SK-N-SH (cell line): Measurements from ENCODE around the gene CDC14B. TPM values are rescaled to one million over a fixed set of nuclear protein-coding genes. Genes with fewer than 3 reads are reported as not detected.
A peak's percentile ranks its signal among the peaks of the same experiment; 100 is the strongest.

Experiments
- CTCF ChIA-PET: fragments of 300-600, 350-600 bp; formaldehyde crosslinking; extraction: SDS; loops from one replicate; lab custom pipeline; 2021; lab: Yijun Ruan, JAX
- POLR2A ChIA-PET: fragments of 350-600 bp; sonication (Branson Sonifier 250); formaldehyde crosslinking; extraction: SDS; loops from one replicate; lab custom pipeline; 2020; ENCODE audit warnings: antibody characterized with exemption, inconsistent platforms; lab: Yijun Ruan, JAX
- DNase-seq: peaks from one replicate; pipeline ENCODE4 v3.0.0; 2012
- H2AFZ ChIP-seq: fragments of 200-600 bp; sonication (generic); 2 replicates; pipeline ENCODE4 v1.8.1; 2016; ENCODE audit warnings: antibody characterized with exemption, mild to moderate bottlenecking, low read depth
- H3F3A ChIP-seq: fragments of 200-600 bp; sonication (generic); replicated peaks from 2 replicates; pipeline ENCODE3; 2016; ENCODE audit warnings: antibody characterized with exemption, mild to moderate bottlenecking; ENCODE audit not compliant: insufficient read depth
- H3K27ac ChIP-seq, 2 experiments: fragments of 200-500 bp in 1 of 2; fragments of 200-600 bp in 1 of 2; sonication (Bioruptor generic) in 1 of 2; sonication (generic), shearing (Covaris generic) in 1 of 2; 2 replicates each; pipeline versions ENCODE4 v1.5.1 to v1.6.1; 2014 to 2016; ENCODE audit warnings: low read depth in 2 of 2, inconsistent platforms in 1 of 2, low read length in 1 of 2, mild to moderate bottlenecking in 1 of 2, mixed read lengths in 1 of 2
- H3K27me3 ChIP-seq: fragments of 200-600 bp; sonication (generic), shearing (Covaris generic); 2 replicates; pipeline ENCODE4 v1.6.1; 2016; ENCODE audit warnings: mixed run types; ENCODE audit not compliant: insufficient read depth
- H3K36me3 ChIP-seq, 2 experiments: fragments of 200-500 bp in 1 of 2; fragments of 200-600 bp in 1 of 2; sonication (Bioruptor generic) in 1 of 2; sonication (generic) in 1 of 2; replicated peaks in 1 of 2; 2 replicates each; pipeline versions ENCODE3 to v1.5.1; 2014 to 2016; ENCODE audit warnings: low read length in 1 of 2, mild to moderate bottlenecking in 1 of 2; ENCODE audit not compliant: insufficient read depth in 2 of 2, control insufficient read depth in 1 of 2
- H3K4me1 ChIP-seq, 2 experiments: fragments of 200-500 bp in 1 of 2; fragments of 200-600 bp in 1 of 2; sonication (Bioruptor generic) in 1 of 2; sonication (generic), shearing (Covaris generic) in 1 of 2; 2 replicates each; pipeline versions ENCODE4 v1.5.1 to v1.6.1; 2014 to 2016; ENCODE audit warnings: low read depth in 1 of 2, low read length in 1 of 2, mixed run types in 1 of 2; ENCODE audit not compliant: insufficient read depth in 2 of 2, control insufficient read depth in 1 of 2
- H3K4me2 ChIP-seq: fragments of 200-600 bp; sonication (generic), shearing (Covaris generic); 2 replicates; pipeline ENCODE4 v1.6.1; 2017; ENCODE audit warnings: mixed run types
- H3K4me3 ChIP-seq, 2 experiments: fragments of 200-500 bp in 1 of 2; fragments of 200-600 bp in 1 of 2; sonication (Bioruptor generic) in 1 of 2; sonication (generic), shearing (Covaris generic) in 1 of 2; 2 replicates each; pipeline versions ENCODE4 v1.5.1 to v1.8.1; 2014 to 2016; ENCODE audit warnings: low read depth in 2 of 2, inconsistent platforms in 1 of 2, low read length in 1 of 2, mild to moderate bottlenecking in 1 of 2, mixed read lengths in 1 of 2, moderate library complexity in 1 of 2
- H3K79me2 ChIP-seq: fragments of 200-600 bp; sonication (generic); 2 replicates; pipeline ENCODE4 v1.8.1; 2017; ENCODE audit warnings: mild to moderate bottlenecking; ENCODE audit not compliant: insufficient read depth
- H3K9ac ChIP-seq: fragments of 200-600 bp; sonication (generic); 2 replicates; pipeline ENCODE4 v1.6.1; 2017; ENCODE audit warnings: mixed run types
- H3K9me2 ChIP-seq: fragments of 200-600 bp; sonication (generic); 2 replicates; pipeline ENCODE4 v1.6.1; 2017; ENCODE audit warnings: mixed run types
- H3K9me3 ChIP-seq: fragments of 200-600 bp; sonication (generic); 2 replicates; pipeline ENCODE4 v1.6.1; 2017; ENCODE audit warnings: mixed run types, mild to moderate bottlenecking, moderate library complexity
- H4K20me1 ChIP-seq: fragments of 200-600 bp; sonication (generic); 2 replicates; pipeline ENCODE4 v1.6.1; 2017; ENCODE audit warnings: mild to moderate bottlenecking, mixed run types; ENCODE audit not compliant: insufficient read depth
- CHD2 ChIP-seq: fragments of 150-350 bp; IDR thresholded peaks from 2 replicates; pipeline ENCODE4 v1.6.1; 2018; ENCODE audit warnings: low read length; ENCODE audit not compliant: partially characterized antibody
- FOXM1 ChIP-seq: IDR thresholded peaks from 2 replicates; pipeline ENCODE4 v1.4.0; 2012; ENCODE audit warnings: low read depth, mild to moderate bottlenecking
- GATA2 ChIP-seq: sonication (generic); formaldehyde crosslinking; IDR thresholded peaks from 2 replicates; pipeline ENCODE4 v1.5.0; 2020; ENCODE audit warnings: mild to moderate bottlenecking, missing genetic modification reagents
- JUND ChIP-seq: IDR thresholded peaks from 2 replicates; pipeline ENCODE4 v1.4.0; 2012
- MEF2A ChIP-seq: IDR thresholded peaks from 2 replicates; pipeline ENCODE4 v1.4.0; 2012; ENCODE audit warnings: low read depth, borderline replicate concordance
- MXI1 ChIP-seq: IDR thresholded peaks from 2 replicates; pipeline ENCODE4 v1.6.1; 2012; ENCODE audit warnings: mild to moderate bottlenecking, low read depth, low read length, improper control_type of control experiment
- RFX5 ChIP-seq: IDR thresholded peaks from 2 replicates; pipeline ENCODE4 v1.6.1; 2012; ENCODE audit warnings: mild to moderate bottlenecking, improper control_type of control experiment, low read length
- RXRA ChIP-seq: IDR thresholded peaks from 2 replicates; pipeline ENCODE4 v1.4.0; 2012; ENCODE audit warnings: low read depth, mild to moderate bottlenecking, borderline replicate concordance
- SMC3 ChIP-seq: IDR thresholded peaks from 2 replicates; pipeline ENCODE4 v1.6.1; 2012; ENCODE audit warnings: low read depth, low read length, improper control_type of control experiment
- TAF1 ChIP-seq: IDR thresholded peaks from 2 replicates; pipeline ENCODE4 v1.6.1; 2012; ENCODE audit warnings: low read depth, mild to moderate bottlenecking, low read length, moderate library complexity, borderline replicate concordance
- TCF12 ChIP-seq: IDR thresholded peaks from 2 replicates; pipeline ENCODE4 v1.4.0; 2012
- YY1 ChIP-seq: IDR thresholded peaks from 2 replicates; pipeline ENCODE4 v1.4.0; 2012; ENCODE audit warnings: low read depth, mild to moderate bottlenecking
- WGBS: methylation state at CpG from one replicate; pipeline ENCODE4 v1.1.6; 2017; ENCODE audit warnings: low lambda C conversion rate; 5-methylcytosine and 5-hydroxymethylcytosine counted together
- polyA plus RNA-seq, 3 experiments: library from polyadenylated mRNA; depleted of rRNA; stranded (reverse); fragments of >200 nt; gene quantifications; 2 replicates each; pipeline ENCODE4 v1.2.3, GENCODE V29; 2012
- TF ChIP-seq, protein P1 (sequence below): IDR thresholded peaks from 2 replicates; pipeline ENCODE4 v1.4.0; 2012; ENCODE audit warnings: low read depth
- TF ChIP-seq, protein P2 (sequence below): IDR thresholded peaks from 2 replicates; pipeline ENCODE4 v1.4.0; 2012; ENCODE audit warnings: low read depth, borderline replicate concordance
- TF ChIP-seq, protein P3 (sequence below): IDR thresholded peaks from 2 replicates; pipeline ENCODE4; 2012
- TF ChIP-seq, protein P4 (sequence below): fragments of 150-350 bp; IDR thresholded peaks from 2 replicates; pipeline ENCODE4 v1.6.1; 2017; ENCODE audit warnings: antibody characterized with exemption, low read length, low read depth, borderline replicate concordance
- TF ChIP-seq, protein P5 (sequence below): fragments of 200-600 bp; sonication (generic); IDR thresholded peaks from 2 replicates; pipeline ENCODE4 v1.6.1; 2017; ENCODE audit warnings: antibody characterized with exemption, mild to moderate bottlenecking, moderate library complexity
- TF ChIP-seq, protein P6 (sequence below): IDR thresholded peaks from 2 replicates; pipeline ENCODE4 v1.6.1; 2012; ENCODE audit warnings: mild to moderate bottlenecking, low read depth, low read length, moderate library complexity

The CDC14B gene
- polyA plus RNA-seq, 1 of the 3 experiments (the other 2 are of a cell fraction): 10.1 TPM

DNA sequence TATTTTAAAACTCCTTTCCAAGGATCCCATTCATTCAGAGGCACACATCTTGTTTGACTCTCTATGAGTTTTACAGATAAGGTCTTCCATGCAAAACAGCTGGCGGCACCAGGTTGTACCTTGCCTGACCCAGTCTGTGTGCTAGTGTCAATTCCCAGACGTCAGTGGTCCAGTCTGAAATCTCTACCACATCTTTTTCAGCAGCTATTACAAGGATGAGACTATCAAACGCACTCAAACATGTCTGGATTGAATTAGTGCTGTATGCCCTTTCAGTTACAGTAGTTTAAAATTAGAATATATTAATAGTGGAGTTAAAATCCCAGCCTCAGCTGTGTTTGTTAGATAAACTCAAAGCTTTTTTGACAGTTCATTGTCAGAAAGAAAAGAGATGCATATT is 11.7 kb downstream of the CDC14B start:
- no peak overlapping the region for H3K4me3 ChIP-seq
- H3K27ac ChIP-seq: peak overlapping the region in 1 of 2 experiments; percentile 8; a peak in 1 of 4 replicates
- peaks cover 16 to 18% of the 10 kb centered on the region in 2 experiments for H3K4me1 ChIP-seq
- no peak overlapping the region for H3K4me2 ChIP-seq
- no peaks in the 10 kb centered on the region for H3K36me3 ChIP-seq
- WGBS: 49% methylated on average over 3 of the region's 3 CpGs
- DNase-seq: peak; percentile 69
- H3K9me2 ChIP-seq: no peaks in the 10 kb centered on the region
- peaks cover 51% of the 10 kb centered on the region for H3K79me2 ChIP-seq
- H3F3A ChIP-seq: peaks cover 4% of the 10 kb centered on the region
- no peak overlapping the region for H3K9ac ChIP-seq
- no peaks in the 10 kb centered on the region for H4K20me1 ChIP-seq
- no peaks in the 10 kb centered on the region for H3K9me3 ChIP-seq
- ChIA-PET POLR2A (interaction anchor here (1.5 kb wide), 1 partner anchor 41 kb away, joined by 3 read pairs; no protein-coding TSS in a partner anchor), CTCF (interaction anchor here (1.1 kb wide), 1 partner anchor 8 kb away, joined by 3 read pairs; no protein-coding TSS in a partner anchor)
- no peak overlapping the region for H2AFZ ChIP-seq
- TF ChIP-seq CHD2 (peak; percentile 41), TCF12 (peak; percentile 43), GATA2 (CRISPR knock-in tag) (peak; percentile 78)
- TF ChIP-seq, protein P1, sequence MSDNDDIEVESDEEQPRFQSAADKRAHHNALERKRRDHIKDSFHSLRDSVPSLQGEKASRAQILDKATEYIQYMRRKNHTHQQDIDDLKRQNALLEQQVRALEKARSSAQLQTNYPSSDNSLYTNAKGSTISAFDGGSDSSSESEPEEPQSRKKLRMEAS: no peak
- H3K27me3 ChIP-seq: no peaks in the 10 kb centered on the region

DNA sequence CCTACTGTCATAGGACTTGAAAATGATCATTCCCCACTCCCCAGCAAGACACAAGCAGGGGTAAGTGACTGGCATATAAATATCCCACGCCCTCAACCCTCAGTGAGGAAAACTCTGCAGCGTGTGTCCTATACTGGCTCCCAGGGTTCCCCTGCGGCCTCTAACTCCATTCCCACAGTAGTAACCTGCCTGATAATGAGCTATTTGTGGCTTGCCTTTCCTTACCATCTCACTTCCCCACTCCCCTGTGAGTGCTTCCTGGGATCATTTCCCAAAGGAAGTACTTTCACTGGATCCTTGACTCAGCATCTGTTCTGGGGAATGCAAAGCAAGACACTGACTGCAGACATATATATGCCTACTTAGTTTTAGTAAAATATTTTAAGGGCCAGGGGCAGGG is 14.3 kb downstream of the CDC14B start:
- Histone ChIP-seq H3K9ac (no peak overlapping the region), H3K4me2 (no peak overlapping the region), H3F3A (no peaks in the 10 kb centered on the region), H3K4me1 (peaks cover 0 to 10% of the 10 kb centered on the region in 2 experiments; a peak in 2 of 4 replicates), H3K9me2 (no peaks in the 10 kb centered on the region), H3K9me3 (no peaks in the 10 kb centered on the region), H3K27ac (no peak overlapping the region), H4K20me1 (no peaks in the 10 kb centered on the region), H2AFZ (no peak overlapping the region), H3K79me2 (peaks cover 43% of the 10 kb centered on the region), H3K27me3 (no peaks in the 10 kb centered on the region), H3K4me3 (no peak overlapping the region), H3K36me3 (no peaks in the 10 kb centered on the region)
- no peak for DNase-seq
- ChIA-PET CTCF (no interaction called here), POLR2A (no interaction called here)
- WGBS: 98% methylated on average over 3 of the region's 3 CpGs
- no peak for TF ChIP-seq SMC3
- no peak for TF ChIP-seq TCF12
- TF ChIP-seq JUND: no peak
- TF ChIP-seq, protein P2, sequence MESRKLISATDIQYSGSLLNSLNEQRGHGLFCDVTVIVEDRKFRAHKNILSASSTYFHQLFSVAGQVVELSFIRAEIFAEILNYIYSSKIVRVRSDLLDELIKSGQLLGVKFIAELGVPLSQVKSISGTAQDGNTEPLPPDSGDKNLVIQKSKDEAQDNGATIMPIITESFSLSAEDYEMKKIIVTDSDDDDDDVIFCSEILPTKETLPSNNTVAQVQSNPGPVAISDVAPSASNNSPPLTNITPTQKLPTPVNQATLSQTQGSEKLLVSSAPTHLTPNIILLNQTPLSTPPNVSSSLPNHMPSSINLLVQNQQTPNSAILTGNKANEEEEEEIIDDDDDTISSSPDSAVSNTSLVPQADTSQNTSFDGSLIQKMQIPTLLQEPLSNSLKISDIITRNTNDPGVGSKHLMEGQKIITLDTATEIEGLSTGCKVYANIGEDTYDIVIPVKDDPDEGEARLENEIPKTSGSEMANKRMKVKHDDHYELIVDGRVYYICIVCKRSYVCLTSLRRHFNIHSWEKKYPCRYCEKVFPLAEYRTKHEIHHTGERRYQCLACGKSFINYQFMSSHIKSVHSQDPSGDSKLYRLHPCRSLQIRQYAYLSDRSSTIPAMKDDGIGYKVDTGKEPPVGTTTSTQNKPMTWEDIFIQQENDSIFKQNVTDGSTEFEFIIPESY: no peak
- TF ChIP-seq, protein P3, sequence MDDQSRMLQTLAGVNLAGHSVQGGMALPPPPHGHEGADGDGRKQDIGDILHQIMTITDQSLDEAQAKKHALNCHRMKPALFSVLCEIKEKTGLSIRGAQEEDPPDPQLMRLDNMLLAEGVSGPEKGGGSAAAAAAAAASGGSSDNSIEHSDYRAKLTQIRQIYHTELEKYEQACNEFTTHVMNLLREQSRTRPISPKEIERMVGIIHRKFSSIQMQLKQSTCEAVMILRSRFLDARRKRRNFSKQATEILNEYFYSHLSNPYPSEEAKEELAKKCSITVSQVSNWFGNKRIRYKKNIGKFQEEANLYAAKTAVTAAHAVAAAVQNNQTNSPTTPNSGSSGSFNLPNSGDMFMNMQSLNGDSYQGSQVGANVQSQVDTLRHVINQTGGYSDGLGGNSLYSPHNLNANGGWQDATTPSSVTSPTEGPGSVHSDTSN: no peak
- TF ChIP-seq FOXM1: no peak
- TF ChIP-seq RXRA: no peak
- no peak for TF ChIP-seq CHD2
- TF ChIP-seq, protein P4, sequence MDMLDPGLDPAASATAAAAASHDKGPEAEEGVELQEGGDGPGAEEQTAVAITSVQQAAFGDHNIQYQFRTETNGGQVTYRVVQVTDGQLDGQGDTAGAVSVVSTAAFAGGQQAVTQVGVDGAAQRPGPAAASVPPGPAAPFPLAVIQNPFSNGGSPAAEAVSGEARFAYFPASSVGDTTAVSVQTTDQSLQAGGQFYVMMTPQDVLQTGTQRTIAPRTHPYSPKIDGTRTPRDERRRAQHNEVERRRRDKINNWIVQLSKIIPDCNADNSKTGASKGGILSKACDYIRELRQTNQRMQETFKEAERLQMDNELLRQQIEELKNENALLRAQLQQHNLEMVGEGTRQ: no peak
- TF ChIP-seq TAF1: no peak
- no peak for TF ChIP-seq MEF2A
- TF ChIP-seq MXI1: no peak
- TF ChIP-seq GATA2 (CRISPR knock-in tag): no peak
- TF ChIP-seq, protein P5, sequence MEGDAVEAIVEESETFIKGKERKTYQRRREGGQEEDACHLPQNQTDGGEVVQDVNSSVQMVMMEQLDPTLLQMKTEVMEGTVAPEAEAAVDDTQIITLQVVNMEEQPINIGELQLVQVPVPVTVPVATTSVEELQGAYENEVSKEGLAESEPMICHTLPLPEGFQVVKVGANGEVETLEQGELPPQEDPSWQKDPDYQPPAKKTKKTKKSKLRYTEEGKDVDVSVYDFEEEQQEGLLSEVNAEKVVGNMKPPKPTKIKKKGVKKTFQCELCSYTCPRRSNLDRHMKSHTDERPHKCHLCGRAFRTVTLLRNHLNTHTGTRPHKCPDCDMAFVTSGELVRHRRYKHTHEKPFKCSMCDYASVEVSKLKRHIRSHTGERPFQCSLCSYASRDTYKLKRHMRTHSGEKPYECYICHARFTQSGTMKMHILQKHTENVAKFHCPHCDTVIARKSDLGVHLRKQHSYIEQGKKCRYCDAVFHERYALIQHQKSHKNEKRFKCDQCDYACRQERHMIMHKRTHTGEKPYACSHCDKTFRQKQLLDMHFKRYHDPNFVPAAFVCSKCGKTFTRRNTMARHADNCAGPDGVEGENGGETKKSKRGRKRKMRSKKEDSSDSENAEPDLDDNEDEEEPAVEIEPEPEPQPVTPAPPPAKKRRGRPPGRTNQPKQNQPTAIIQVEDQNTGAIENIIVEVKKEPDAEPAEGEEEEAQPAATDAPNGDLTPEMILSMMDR: no peak
- no peak for TF ChIP-seq RFX5
- TF ChIP-seq, protein P6, sequence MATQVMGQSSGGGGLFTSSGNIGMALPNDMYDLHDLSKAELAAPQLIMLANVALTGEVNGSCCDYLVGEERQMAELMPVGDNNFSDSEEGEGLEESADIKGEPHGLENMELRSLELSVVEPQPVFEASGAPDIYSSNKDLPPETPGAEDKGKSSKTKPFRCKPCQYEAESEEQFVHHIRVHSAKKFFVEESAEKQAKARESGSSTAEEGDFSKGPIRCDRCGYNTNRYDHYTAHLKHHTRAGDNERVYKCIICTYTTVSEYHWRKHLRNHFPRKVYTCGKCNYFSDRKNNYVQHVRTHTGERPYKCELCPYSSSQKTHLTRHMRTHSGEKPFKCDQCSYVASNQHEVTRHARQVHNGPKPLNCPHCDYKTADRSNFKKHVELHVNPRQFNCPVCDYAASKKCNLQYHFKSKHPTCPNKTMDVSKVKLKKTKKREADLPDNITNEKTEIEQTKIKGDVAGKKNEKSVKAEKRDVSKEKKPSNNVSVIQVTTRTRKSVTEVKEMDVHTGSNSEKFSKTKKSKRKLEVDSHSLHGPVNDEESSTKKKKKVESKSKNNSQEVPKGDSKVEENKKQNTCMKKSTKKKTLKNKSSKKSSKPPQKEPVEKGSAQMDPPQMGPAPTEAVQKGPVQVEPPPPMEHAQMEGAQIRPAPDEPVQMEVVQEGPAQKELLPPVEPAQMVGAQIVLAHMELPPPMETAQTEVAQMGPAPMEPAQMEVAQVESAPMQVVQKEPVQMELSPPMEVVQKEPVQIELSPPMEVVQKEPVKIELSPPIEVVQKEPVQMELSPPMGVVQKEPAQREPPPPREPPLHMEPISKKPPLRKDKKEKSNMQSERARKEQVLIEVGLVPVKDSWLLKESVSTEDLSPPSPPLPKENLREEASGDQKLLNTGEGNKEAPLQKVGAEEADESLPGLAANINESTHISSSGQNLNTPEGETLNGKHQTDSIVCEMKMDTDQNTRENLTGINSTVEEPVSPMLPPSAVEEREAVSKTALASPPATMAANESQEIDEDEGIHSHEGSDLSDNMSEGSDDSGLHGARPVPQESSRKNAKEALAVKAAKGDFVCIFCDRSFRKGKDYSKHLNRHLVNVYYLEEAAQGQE: no peak
- no peak for TF ChIP-seq YY1
